IPS-18a (cell line): ENCODE measurements around the gene KNG1.
"Not testable (repeated sequence)": the region's sequence is repeated elsewhere in the genome, so short reads cannot be mapped to it uniquely, and the experiment has no call there.

Experiments
- H3K27ac ChIP-seq: one replicate; pipeline ENCODE4 v1.5.1; 2013; ENCODE audit warnings: low read length
- H3K27me3 ChIP-seq: one replicate; pipeline ENCODE4 v1.6.1; 2013; ENCODE audit warnings: mild to moderate bottlenecking, low read length; ENCODE audit not compliant: control insufficient read depth, insufficient read depth
- H3K36me3 ChIP-seq: one replicate; pipeline ENCODE4 v1.6.1; 2013; ENCODE audit warnings: low read depth, low read length; ENCODE audit not compliant: control insufficient read depth
- H3K4me1 ChIP-seq: one replicate; pipeline ENCODE4 v1.6.1; 2013; ENCODE audit warnings: low read depth, low read length; ENCODE audit not compliant: control insufficient read depth
- H3K4me3 ChIP-seq: one replicate; pipeline ENCODE4 v1.5.1; 2013; ENCODE audit warnings: low read length
- H3K9ac ChIP-seq: one replicate; pipeline ENCODE4 v1.6.1; 2013; ENCODE audit warnings: mild to moderate bottlenecking, low read length, moderate library complexity
- H3K9me3 ChIP-seq: one replicate; pipeline ENCODE4 v1.6.1; 2013; ENCODE audit warnings: low read depth, low read length; ENCODE audit not compliant: control insufficient read depth

The KNG1 gene

DNA sequence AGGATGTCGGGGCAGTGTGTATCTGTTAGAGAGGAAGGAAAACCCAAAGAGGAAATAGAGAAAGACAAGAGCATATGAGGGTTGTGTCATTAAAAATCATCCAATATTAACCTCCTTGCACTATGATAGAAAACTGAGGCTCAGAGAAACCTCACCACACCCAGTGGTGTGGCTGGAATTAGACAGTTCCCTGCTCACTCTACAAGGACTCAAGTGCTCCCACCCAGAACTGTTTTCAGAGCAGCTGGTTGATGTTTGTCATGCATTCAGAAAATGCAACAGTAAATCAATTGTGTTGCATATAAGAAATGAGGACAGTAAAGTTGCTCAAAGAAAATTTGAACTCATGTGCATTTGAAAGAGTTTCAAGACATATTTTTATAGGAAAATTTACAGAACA lies 26.9 kb upstream of the KNG1 start:
- not testable (repeated sequence) for H3K27ac ChIP-seq, H3K27me3 ChIP-seq

DNA sequence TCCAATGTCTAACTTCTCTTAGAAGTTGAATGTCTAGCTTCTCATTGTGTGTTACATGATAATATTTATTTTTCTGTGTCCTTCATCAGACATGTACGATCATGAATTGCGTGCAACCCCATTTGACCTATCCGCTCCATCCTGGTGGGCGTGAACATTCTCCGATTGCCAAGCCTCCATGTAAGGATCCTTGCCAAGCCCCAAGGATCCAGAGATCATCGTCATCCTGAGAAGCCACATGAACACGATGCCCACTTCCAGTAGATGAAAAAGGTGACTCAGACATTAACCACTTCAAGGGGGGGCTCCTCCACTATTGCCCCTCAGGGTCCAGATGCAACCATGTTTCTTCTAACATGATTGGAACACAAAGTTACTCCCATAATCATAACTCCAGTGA lies 25.5 kb upstream of the KNG1 start:
- H3K9ac ChIP-seq: no peak overlapping the region
- no peaks in the 10 kb centered on the region for H3K36me3 ChIP-seq
- H3K4me1 ChIP-seq: no peaks in the 10 kb centered on the region
- H3K27ac ChIP-seq: no peak overlapping the region
- H3K9me3 ChIP-seq: no peaks in the 10 kb centered on the region
- no peaks in the 10 kb centered on the region for H3K27me3 ChIP-seq
- no peak overlapping the region for H3K4me3 ChIP-seq

More for the DNA sequence above, 26.9 kb upstream of the KNG1 start:
- not testable (repeated sequence) for H3K4me3 ChIP-seq, H3K36me3 ChIP-seq, H3K9me3 ChIP-seq, H3K4me1 ChIP-seq, H3K9ac ChIP-seq

GRCh38 chr3:186693843-186694242 lies 23.3 kb upstream of the KNG1 start:
- H3K4me1 ChIP-seq: no peaks in the 10 kb centered on the region
- H3K4me3 ChIP-seq: no peak overlapping the region
- no peak overlapping the region for H3K9ac ChIP-seq
- no peak overlapping the region for H3K27ac ChIP-seq
- no peaks in the 10 kb centered on the region for H3K27me3 ChIP-seq
- no peaks in the 10 kb centered on the region for H3K9me3 ChIP-seq
- H3K36me3 ChIP-seq: no peaks in the 10 kb centered on the region

DNA sequence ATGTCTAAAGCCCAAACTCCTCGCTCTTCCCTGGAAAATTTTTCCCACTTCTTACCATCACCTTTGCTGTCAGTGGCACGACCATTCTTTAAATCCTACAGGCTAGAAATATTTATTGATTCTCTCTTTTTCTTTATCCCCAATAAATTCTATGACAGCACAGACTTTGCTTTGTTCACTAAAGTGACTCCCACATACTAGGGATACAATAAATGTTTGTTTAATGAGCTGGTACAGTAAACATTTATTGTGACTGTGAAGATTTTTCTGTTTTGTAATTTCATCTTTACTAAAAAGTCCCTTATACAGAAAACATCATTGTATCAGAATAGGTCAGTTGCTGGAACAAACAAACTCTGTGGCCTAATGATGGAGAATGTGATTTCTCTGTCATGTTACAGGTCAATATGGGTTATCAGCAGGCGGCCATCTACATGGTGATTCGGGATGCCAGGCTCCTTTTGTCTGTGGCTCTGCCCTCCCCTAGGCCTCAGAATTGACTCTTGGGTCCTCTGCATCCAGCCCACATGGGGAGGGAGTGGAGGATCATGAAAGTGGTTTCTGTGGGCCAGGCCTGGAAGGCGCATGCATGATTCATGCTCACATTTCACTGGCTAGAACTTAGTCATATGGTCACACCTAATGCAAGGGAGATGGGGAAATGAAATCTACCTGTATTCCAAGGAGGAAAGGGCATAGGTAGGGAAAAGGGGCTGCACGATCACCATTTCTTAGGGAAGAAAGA lies 22.7 kb upstream of the KNG1 start:
- no peak overlapping the region for H3K4me3 ChIP-seq
- H3K9me3 ChIP-seq: no peaks in the 10 kb centered on the region
- H3K9ac ChIP-seq: no peak overlapping the region
- no peaks in the 10 kb centered on the region for H3K27me3 ChIP-seq
- H3K36me3 ChIP-seq: no peaks in the 10 kb centered on the region
- no peaks in the 10 kb centered on the region for H3K4me1 ChIP-seq
- H3K27ac ChIP-seq: no peak overlapping the region

DNA sequence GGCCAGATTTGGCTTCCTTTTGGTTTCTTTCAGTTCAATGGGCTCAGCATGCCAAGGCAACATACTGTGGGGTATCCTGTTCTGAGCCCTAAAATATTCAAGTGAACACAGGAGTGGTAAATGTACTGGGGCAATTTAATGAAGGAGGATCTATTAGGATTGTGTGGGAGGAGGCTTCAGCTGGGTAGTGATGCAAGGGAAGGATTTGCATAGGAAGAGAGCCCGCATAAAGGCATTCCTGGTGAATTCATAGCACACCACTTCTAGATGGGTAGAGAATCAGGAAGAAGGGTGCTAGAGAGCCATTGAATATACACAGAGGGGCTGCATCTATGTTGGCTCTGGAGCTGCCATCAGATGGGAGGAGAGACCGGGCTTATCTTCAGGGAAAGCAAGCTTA lies 20.6 kb upstream of the KNG1 start:
- H3K36me3 ChIP-seq: no peaks in the 10 kb centered on the region
- no peak overlapping the region for H3K27ac ChIP-seq
- no peak overlapping the region for H3K9ac ChIP-seq
- H3K9me3 ChIP-seq: no peaks in the 10 kb centered on the region
- no peaks in the 10 kb centered on the region for H3K27me3 ChIP-seq
- H3K4me1 ChIP-seq: no peaks in the 10 kb centered on the region
- no peak overlapping the region for H3K4me3 ChIP-seq

GRCh38 chr3:186697510-186697909 lies 19.6 kb upstream of the KNG1 start:
- Histone ChIP-seq H3K9ac (no peak overlapping the region), H3K9me3 (no peaks in the 10 kb centered on the region), H3K4me1 (no peaks in the 10 kb centered on the region), H3K27ac (no peak overlapping the region), H3K4me3 (no peak overlapping the region), H3K27me3 (no peaks in the 10 kb centered on the region), H3K36me3 (no peaks in the 10 kb centered on the region)

- Histone ChIP-seq H3K27ac (no peak overlapping the region), H3K4me1 (no peaks in the 10 kb centered on the region), H3K9ac (no peak overlapping the region), H3K27me3 (no peaks in the 10 kb centered on the region), H3K9me3 (no peaks in the 10 kb centered on the region), H3K4me3 (no peak overlapping the region), H3K36me3 (no peaks in the 10 kb centered on the region)
Measured at GRCh38 chr3:186700267-186700666, 16.9 kb upstream of the KNG1 start.

DNA sequence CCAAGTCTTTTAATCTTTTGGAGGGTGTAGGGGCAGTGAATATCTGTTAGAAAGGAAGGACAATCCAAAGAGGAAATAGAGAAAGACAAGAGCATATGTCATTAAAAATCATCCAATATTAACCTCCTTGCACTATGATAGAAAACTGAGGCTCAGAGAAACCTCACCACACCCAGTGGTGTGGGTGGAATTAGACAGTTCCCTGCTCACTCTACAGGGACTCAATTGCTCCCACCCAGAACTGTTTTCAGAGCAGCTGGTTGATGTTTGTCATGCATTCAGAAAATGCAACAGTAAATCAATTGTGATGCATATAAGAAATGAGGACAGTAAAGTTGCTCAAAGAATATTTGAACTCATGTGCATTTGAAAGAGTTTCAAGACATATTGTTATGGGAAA lies 14.7 kb upstream of the KNG1 start:
- not testable (repeated sequence) for H3K4me3 ChIP-seq, H3K4me1 ChIP-seq, H3K36me3 ChIP-seq, H3K27me3 ChIP-seq, H3K27ac ChIP-seq, H3K9me3 ChIP-seq, H3K9ac ChIP-seq

- Histone ChIP-seq H3K9ac (no peak overlapping the region), H3K36me3 (no peaks in the 10 kb centered on the region), H3K4me3 (no peak overlapping the region), H3K27ac (no peak overlapping the region), H3K9me3 (no peaks in the 10 kb centered on the region), H3K27me3 (no peaks in the 10 kb centered on the region), H3K4me1 (peaks cover 3% of the 10 kb centered on the region)
Measured at GRCh38 chr3:186705882-186706780, 11.0 kb upstream of the KNG1 start.

- no peak overlapping the region for H3K27ac ChIP-seq
- peaks cover 3% of the 10 kb centered on the region for H3K4me1 ChIP-seq
- no peaks in the 10 kb centered on the region for H3K36me3 ChIP-seq
- no peak overlapping the region for H3K9ac ChIP-seq
- no peaks in the 10 kb centered on the region for H3K27me3 ChIP-seq
- no peak overlapping the region for H3K4me3 ChIP-seq
- H3K9me3 ChIP-seq: no peaks in the 10 kb centered on the region
Measured at GRCh38 chr3:186708983-186709679, 8.0 kb upstream of the KNG1 start.

GRCh38 chr3:186710694-186711093 lies 6.5 kb upstream of the KNG1 start:
- H3K4me3 ChIP-seq, H3K9me3 ChIP-seq, H3K27ac ChIP-seq, H3K27me3 ChIP-seq, H3K4me1 ChIP-seq, H3K9ac ChIP-seq, H3K36me3 ChIP-seq: not testable (repeated sequence)
